ENCODE data around the gene CNGA2.

The CNGA2 gene

DNA sequence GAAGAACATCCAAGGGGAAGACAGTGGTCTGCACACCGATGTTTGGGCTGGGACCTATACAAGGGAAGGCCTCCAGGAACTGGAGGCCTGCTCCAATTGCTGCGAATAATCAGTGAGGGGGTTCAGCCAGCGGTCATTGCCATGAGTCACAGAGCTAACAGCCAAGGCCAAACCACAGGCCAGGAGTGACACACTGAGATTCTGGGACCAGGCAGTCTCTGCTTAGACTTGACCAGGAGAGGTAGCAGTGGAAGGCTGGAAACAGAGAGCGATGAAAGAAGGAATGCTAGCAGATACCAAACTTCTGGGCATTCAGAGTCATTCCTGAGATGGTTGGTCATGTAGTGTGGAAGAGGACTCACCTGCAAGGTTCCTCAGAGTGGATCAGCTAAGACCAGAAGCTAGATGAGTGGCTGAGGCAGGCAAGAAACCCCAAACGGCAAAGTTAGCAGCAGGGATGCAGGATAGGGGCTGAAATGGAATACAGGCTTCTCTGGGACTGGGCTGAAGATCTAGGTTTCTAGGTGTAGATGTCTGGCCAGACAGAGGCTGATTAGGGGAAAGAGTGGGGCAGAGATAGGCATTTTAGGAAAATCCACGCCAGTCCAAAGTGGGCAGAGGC, 54.7 kb downstream of the CNGA2 start:
- Histone ChIP-seq H3K4me2 (ENCODE audit: low read length) (no peak overlapping the region), H3K36me3 (ENCODE audit: control insufficient read depth, insufficient read depth, low read length) (no peaks in the 10 kb centered on the region), H4K5ac (ENCODE audit: low read length) (no peak overlapping the region), H3K27ac (ENCODE audit: low read depth, low read length) (no peak overlapping the region), H3K79me1 (ENCODE audit: low read length) (no peaks in the 10 kb centered on the region), H2AK5ac (ENCODE audit: low read length) (no peak overlapping the region), H2BK120ac (ENCODE audit: low read depth, low read length) (no peak overlapping the region), H3K9ac (ENCODE audit: low read length) (no peak overlapping the region), H2BK15ac (replicated peaks; ENCODE audit: low read depth) (no peak overlapping the region), H4K8ac (ENCODE audit: low read depth, low read length) (no peak overlapping the region), H3K4me1 (ENCODE audit: control insufficient read depth, low read depth, low read length) (no peaks in the 10 kb centered on the region), H3K4ac (ENCODE audit: low read depth, low read length) (no peak overlapping the region), H3K79me2 (ENCODE audit: control insufficient read depth, insufficient read depth, low read length) (no peaks in the 10 kb centered on the region), H3K18ac (ENCODE audit: low read length) (no peak overlapping the region), H3K56ac (ENCODE audit: low read length) (no peak overlapping the region), H3K23ac (ENCODE audit: low read length) (no peak overlapping the region), H2BK5ac (ENCODE audit: low read length) (no peak overlapping the region), H3K4me3 (ENCODE audit: low read length) (no peak overlapping the region), H3K27me3 (ENCODE audit: insufficient read depth, low read length, poor library complexity) (no peaks in the 10 kb centered on the region)
- WGBS (ENCODE audit: extremely low coverage, insufficient coverage, low lambda C conversion rate): no CpG with 5 or more reads among the region's 6 CpGs
- DNase-seq: no peak

DNA sequence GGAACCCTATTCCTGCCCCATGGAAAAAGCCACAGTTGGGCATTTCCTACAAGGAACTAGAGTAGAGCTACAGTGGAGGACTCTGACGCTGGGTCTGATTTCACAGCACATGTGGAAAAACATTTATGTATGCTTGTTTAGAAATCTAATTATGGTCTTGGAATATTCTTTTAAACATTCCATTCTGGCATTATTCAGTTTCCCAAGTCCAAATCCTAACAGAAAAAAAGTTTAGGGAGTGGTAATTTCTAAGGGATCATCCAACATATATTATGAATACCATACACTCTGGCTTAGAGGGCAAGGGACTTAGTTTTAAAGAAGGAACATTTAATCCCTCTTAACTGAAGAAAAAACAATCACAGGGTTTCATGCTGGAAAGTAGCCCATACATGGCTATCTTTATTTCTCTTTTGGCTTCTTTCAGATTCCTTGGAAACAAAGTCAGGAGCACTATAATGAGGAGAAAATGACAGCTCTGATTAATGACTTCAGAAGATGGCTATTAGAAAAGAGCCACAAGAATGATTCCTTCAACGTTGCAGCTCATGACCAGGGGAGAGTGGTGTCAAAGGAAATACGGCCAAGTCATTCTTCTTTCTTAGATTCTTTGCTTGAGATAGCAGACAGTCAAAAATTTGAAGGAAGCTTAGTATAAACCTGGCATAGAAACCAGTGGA, 56.1 kb downstream of the CNGA2 start:
- Histone ChIP-seq H3K9ac (ENCODE audit: low read length) (no peak overlapping the region), H2BK15ac (replicated peaks; ENCODE audit: low read depth) (no peak overlapping the region), H3K4ac (ENCODE audit: low read depth, low read length) (no peak overlapping the region), H3K36me3 (ENCODE audit: control insufficient read depth, insufficient read depth, low read length) (no peaks in the 10 kb centered on the region), H2AK5ac (ENCODE audit: low read length) (no peak overlapping the region), H2BK120ac (ENCODE audit: low read depth, low read length) (no peak overlapping the region), H3K79me1 (ENCODE audit: low read length) (no peaks in the 10 kb centered on the region), H3K27ac (ENCODE audit: low read depth, low read length) (no peak overlapping the region), H3K56ac (ENCODE audit: low read length) (no peak overlapping the region), H3K27me3 (ENCODE audit: insufficient read depth, low read length, poor library complexity) (no peaks in the 10 kb centered on the region), H4K8ac (ENCODE audit: low read depth, low read length) (no peak overlapping the region), H4K5ac (ENCODE audit: low read length) (no peak overlapping the region), H2BK5ac (ENCODE audit: low read length) (no peak overlapping the region), H3K4me2 (ENCODE audit: low read length) (no peak overlapping the region), H3K79me2 (ENCODE audit: control insufficient read depth, insufficient read depth, low read length) (no peaks in the 10 kb centered on the region), H3K23ac (ENCODE audit: low read length) (no peak overlapping the region), H3K4me3 (ENCODE audit: low read length) (no peak overlapping the region), H3K18ac (ENCODE audit: low read length) (no peak overlapping the region), H3K4me1 (ENCODE audit: control insufficient read depth, low read depth, low read length) (no peaks in the 10 kb centered on the region)
- DNase-seq: no peak
- no CpG with 5 or more reads among the region's 3 CpGs for WGBS (ENCODE audit: extremely low coverage, insufficient coverage, low lambda C conversion rate)

DNA sequence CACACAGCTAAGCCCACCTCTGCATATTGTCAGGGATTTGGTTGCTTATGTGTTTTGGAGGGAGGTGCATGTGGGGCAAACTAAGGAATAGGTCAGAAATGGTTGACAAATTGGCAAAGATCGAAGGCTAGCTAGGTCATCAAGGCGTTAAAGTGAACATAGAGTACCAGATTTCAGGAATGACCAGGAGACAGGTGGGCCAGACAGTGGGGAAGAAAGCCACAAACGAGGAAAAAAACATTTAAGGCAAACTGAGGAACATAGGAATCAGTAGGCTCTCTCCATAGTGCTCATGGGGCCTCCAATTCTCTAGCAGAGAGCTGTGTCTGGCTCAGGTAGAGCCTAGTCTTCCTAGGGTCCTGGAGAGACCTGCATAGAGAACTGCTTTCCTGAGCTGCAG, 57.4 kb downstream of the CNGA2 start:
- no peak overlapping the region for H3K4ac ChIP-seq (ENCODE audit: low read depth, low read length)
- H3K23ac ChIP-seq (ENCODE audit: low read length): no peak overlapping the region
- no peaks in the 10 kb centered on the region for H3K79me2 ChIP-seq (ENCODE audit: control insufficient read depth, insufficient read depth, low read length)
- no peak overlapping the region for H4K5ac ChIP-seq (ENCODE audit: low read length)
- no peak overlapping the region for H3K4me2 ChIP-seq (ENCODE audit: low read length)
- H2BK120ac ChIP-seq (ENCODE audit: low read depth, low read length): no peak overlapping the region
- no CpG with 5 or more reads among the region's 3 CpGs for WGBS (ENCODE audit: extremely low coverage, insufficient coverage, low lambda C conversion rate)
- no peak overlapping the region for H2BK5ac ChIP-seq (ENCODE audit: low read length)
- H3K4me1 ChIP-seq (ENCODE audit: control insufficient read depth, low read depth, low read length): no peaks in the 10 kb centered on the region
- no peak overlapping the region for H3K27ac ChIP-seq (ENCODE audit: low read depth, low read length)
- H3K18ac ChIP-seq (ENCODE audit: low read length): no peak overlapping the region
- H3K56ac ChIP-seq (ENCODE audit: low read length): no peak overlapping the region
- no peak overlapping the region for H2BK15ac ChIP-seq (replicated peaks; ENCODE audit: low read depth)
- H3K9ac ChIP-seq (ENCODE audit: low read length): no peak overlapping the region
- H3K79me1 ChIP-seq (ENCODE audit: low read length): no peaks in the 10 kb centered on the region
- no peaks in the 10 kb centered on the region for H3K27me3 ChIP-seq (ENCODE audit: insufficient read depth, low read length, poor library complexity)
- H2AK5ac ChIP-seq (ENCODE audit: low read length): no peak overlapping the region
- H4K8ac ChIP-seq (ENCODE audit: low read depth, low read length): no peak overlapping the region
- no peaks in the 10 kb centered on the region for H3K36me3 ChIP-seq (ENCODE audit: control insufficient read depth, insufficient read depth, low read length)
- no peak overlapping the region for H3K4me3 ChIP-seq (ENCODE audit: low read length)
- no peak for DNase-seq

DNA sequence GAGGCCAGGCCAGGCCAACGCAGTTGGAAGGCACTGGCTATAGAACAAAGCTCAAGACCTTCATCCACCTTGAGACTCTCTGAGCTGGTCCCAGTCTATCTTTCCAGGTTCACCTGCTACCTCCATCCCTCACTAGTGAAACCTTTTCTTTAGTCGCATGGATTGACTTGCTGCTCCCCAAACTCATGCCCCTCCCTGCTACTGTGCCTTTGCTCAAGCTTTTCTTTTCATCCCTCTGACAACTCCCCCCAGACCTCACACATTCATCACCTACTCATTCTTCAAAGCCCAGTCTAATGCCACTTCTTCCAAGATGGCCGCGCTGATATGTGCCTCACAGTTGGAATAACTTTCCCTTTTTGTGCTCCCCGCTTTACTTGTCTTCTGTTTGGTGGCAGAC, 58.0 kb downstream of the CNGA2 start:
- H2BK120ac ChIP-seq (ENCODE audit: low read depth, low read length): no peak overlapping the region
- no peaks in the 10 kb centered on the region for H3K27me3 ChIP-seq (ENCODE audit: insufficient read depth, low read length, poor library complexity)
- no peak for DNase-seq
- no CpG with 5 or more reads among the region's 5 CpGs for WGBS (ENCODE audit: extremely low coverage, insufficient coverage, low lambda C conversion rate)
- H2BK15ac ChIP-seq (replicated peaks; ENCODE audit: low read depth): no peak overlapping the region
- H3K27ac ChIP-seq (ENCODE audit: low read depth, low read length): no peak overlapping the region
- no peaks in the 10 kb centered on the region for H3K4me1 ChIP-seq (ENCODE audit: control insufficient read depth, low read depth, low read length)
- H3K4me3 ChIP-seq (ENCODE audit: low read length): no peak overlapping the region
- no peak overlapping the region for H3K4ac ChIP-seq (ENCODE audit: low read depth, low read length)
- H3K79me1 ChIP-seq (ENCODE audit: low read length): no peaks in the 10 kb centered on the region
- H3K36me3 ChIP-seq (ENCODE audit: control insufficient read depth, insufficient read depth, low read length): no peaks in the 10 kb centered on the region
- H3K79me2 ChIP-seq (ENCODE audit: control insufficient read depth, insufficient read depth, low read length): no peaks in the 10 kb centered on the region
- no peak overlapping the region for H3K18ac ChIP-seq (ENCODE audit: low read length)
- H4K8ac ChIP-seq (ENCODE audit: low read depth, low read length): no peak overlapping the region
- H4K5ac ChIP-seq (ENCODE audit: low read length): no peak overlapping the region
- H3K4me2 ChIP-seq (ENCODE audit: low read length): no peak overlapping the region
- no peak overlapping the region for H2AK5ac ChIP-seq (ENCODE audit: low read length)
- H2BK5ac ChIP-seq (ENCODE audit: low read length): no peak overlapping the region
- no peak overlapping the region for H3K23ac ChIP-seq (ENCODE audit: low read length)
- H3K56ac ChIP-seq (ENCODE audit: low read length): no peak overlapping the region
- no peak overlapping the region for H3K9ac ChIP-seq (ENCODE audit: low read length)

DNA sequence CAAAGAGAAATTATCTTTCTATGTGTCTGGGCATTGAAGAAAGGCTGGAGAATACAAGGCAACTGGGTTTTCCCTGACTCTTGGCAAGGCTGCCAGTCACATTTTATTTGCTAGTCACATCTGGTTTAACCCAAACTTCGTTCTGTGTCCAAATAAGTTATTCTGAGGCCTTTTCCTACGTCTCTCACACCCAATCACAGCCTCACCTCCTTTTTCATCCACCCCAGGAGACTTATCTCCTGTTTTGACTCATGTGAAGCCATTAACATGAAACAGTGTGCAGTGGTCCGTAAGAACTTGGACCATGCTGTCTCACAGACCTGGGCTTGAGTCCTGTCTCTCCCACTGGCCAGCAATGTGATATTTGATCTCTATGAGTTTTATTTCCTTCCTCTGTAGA, 59.3 kb downstream of the CNGA2 start:
- Histone ChIP-seq H4K5ac (ENCODE audit: low read length) (no peak overlapping the region), H4K8ac (ENCODE audit: low read depth, low read length) (no peak overlapping the region), H3K18ac (ENCODE audit: low read length) (no peak overlapping the region), H2AK5ac (ENCODE audit: low read length) (no peak overlapping the region), H3K4me2 (ENCODE audit: low read length) (no peak overlapping the region), H3K4ac (ENCODE audit: low read depth, low read length) (no peak overlapping the region), H3K4me1 (ENCODE audit: control insufficient read depth, low read depth, low read length) (no peaks in the 10 kb centered on the region), H3K36me3 (ENCODE audit: control insufficient read depth, insufficient read depth, low read length) (no peaks in the 10 kb centered on the region), H2BK15ac (replicated peaks; ENCODE audit: low read depth) (no peak overlapping the region), H3K4me3 (ENCODE audit: low read length) (no peak overlapping the region), H3K23ac (ENCODE audit: low read length) (no peak overlapping the region), H3K27ac (ENCODE audit: low read depth, low read length) (no peak overlapping the region), H3K79me1 (ENCODE audit: low read length) (no peaks in the 10 kb centered on the region), H3K79me2 (ENCODE audit: control insufficient read depth, insufficient read depth, low read length) (no peaks in the 10 kb centered on the region), H3K9ac (ENCODE audit: low read length) (no peak overlapping the region), H2BK120ac (ENCODE audit: low read depth, low read length) (no peak overlapping the region), H2BK5ac (ENCODE audit: low read length) (no peak overlapping the region), H3K56ac (ENCODE audit: low read length) (no peak overlapping the region), H3K27me3 (ENCODE audit: insufficient read depth, low read length, poor library complexity) (no peaks in the 10 kb centered on the region)
- no CpG with 5 or more reads among the region's 3 CpGs for WGBS (ENCODE audit: extremely low coverage, insufficient coverage, low lambda C conversion rate)
- DNase-seq: no peak
